Keratinocyte (primary cell): Measurements from ENCODE around the gene STXBP1. TPM values are rescaled to one million over a fixed set of nuclear protein-coding genes. Genes with fewer than 3 reads are reported as not detected.

Source experiments
- DNase-seq: peaks from one replicate; pipeline ENCODE4 v3.0.0-alpha.2; 2011; ENCODE audit warnings: low read depth, missing footprints, low spot score
- FAIRE-seq: peaks from 2 replicates; lab custom pipeline; 2011; peaks lifted over from hg19 to GRCh38; lab: Jason Lieb, UNC
- H2AFZ ChIP-seq: 2 replicates; pipeline ENCODE4 v1.6.0; 2012; ENCODE audit warnings: low read length, control low read depth, inconsistent platforms; ENCODE audit not compliant: control insufficient read depth
- H3K27ac ChIP-seq: 2 replicates; pipeline ENCODE4 v1.5.1; 2011; ENCODE audit warnings: low read length; ENCODE audit not compliant: control insufficient read depth, insufficient read depth
- H3K27me3 ChIP-seq: 3 replicates; pipeline ENCODE4 v1.6.0; 2011; ENCODE audit warnings: low read length; ENCODE audit not compliant: control insufficient read depth, insufficient read depth; ENCODE audit errors: extremely low read depth
- H3K36me3 ChIP-seq, 2 experiments: 2 replicates in 1 of 2; 3 replicates in 1 of 2; pipeline ENCODE4 v1.5.1; 2011; ENCODE audit warnings: low read length in 2 of 2, mild to moderate bottlenecking in 1 of 2; ENCODE audit not compliant: control insufficient read depth in 2 of 2, insufficient read depth in 2 of 2; ENCODE audit errors: extremely low read depth in 1 of 2
- H3K4me1 ChIP-seq: 3 replicates; pipeline ENCODE4 v1.5.1; 2011; ENCODE audit warnings: low read length; ENCODE audit not compliant: control insufficient read depth, insufficient read depth; ENCODE audit errors: extremely low read depth
- H3K4me2 ChIP-seq: 3 replicates; pipeline ENCODE4 v1.6.0; 2011; ENCODE audit warnings: low read depth, low read length; ENCODE audit not compliant: control insufficient read depth, insufficient read depth; ENCODE audit errors: extremely low read depth
- H3K4me3 ChIP-seq, 3 experiments: fragments of 200-600 bp in 1 of 3; sonication (generic) in 1 of 3; 2 replicates in 2 of 3; 3 replicates in 1 of 3; pipeline ENCODE4 v1.5.1; 2011 to 2016; ENCODE audit warnings: low read length in 3 of 3, mild to moderate bottlenecking in 3 of 3, control low read depth in 2 of 3, inconsistent platforms in 1 of 3, low read depth in 1 of 3, mixed read lengths in 1 of 3, mixed run types in 1 of 3, moderate library complexity in 1 of 3; ENCODE audit not compliant: control insufficient read depth in 2 of 3, insufficient read depth in 2 of 3; ENCODE audit errors: extremely low read depth in 1 of 3
- H3K79me2 ChIP-seq: 2 replicates; pipeline ENCODE4 v1.6.0; 2012; ENCODE audit warnings: low read length; ENCODE audit not compliant: control insufficient read depth, insufficient read depth
- H3K9ac ChIP-seq: 3 replicates; pipeline ENCODE4 v1.6.0; 2011; ENCODE audit warnings: low read length; ENCODE audit not compliant: control insufficient read depth, insufficient read depth; ENCODE audit errors: extremely low read depth
- H3K9me1 ChIP-seq: 3 replicates; pipeline ENCODE4 v1.6.0; 2011; ENCODE audit warnings: low read length; ENCODE audit not compliant: control insufficient read depth, insufficient read depth; ENCODE audit errors: extremely low read depth
- H3K9me3 ChIP-seq: 2 replicates; pipeline ENCODE4 v1.5.1; 2012; ENCODE audit warnings: low read depth, low read length; ENCODE audit not compliant: control insufficient read depth
- H4K20me1 ChIP-seq: 3 replicates; pipeline ENCODE4 v1.6.0; 2011; ENCODE audit warnings: low read length; ENCODE audit not compliant: control insufficient read depth, insufficient read depth; ENCODE audit errors: extremely low read depth
- CTCF ChIP-seq, 3 experiments: IDR thresholded peaks in 1 of 3; conservative IDR thresholded peaks in 1 of 3; optimal IDR thresholded peaks in 1 of 3; 2 replicates in 2 of 3; 3 replicates in 1 of 3; pipeline versions ENCODE3 to v1.5.1; 2011; ENCODE audit warnings: low read length in 3 of 3, mild to moderate bottlenecking in 3 of 3, moderate library complexity in 2 of 3, control low read depth in 1 of 3, inconsistent platforms in 1 of 3; ENCODE audit not compliant: insufficient read depth in 2 of 3; ENCODE audit errors: extremely low read depth in 1 of 3
- EZH2 ChIP-seq: IDR thresholded peaks from one replicate; pipeline ENCODE4 v1.6.1; 2012; ENCODE audit warnings: inconsistent platforms, mild to moderate bottlenecking, low read length, moderate library complexity
- dilution Hi-C: fragments of 300-500 bp; cut with MboI; formaldehyde crosslinking; loops from one replicate; pipeline ENCODE4 v1.7.0; 2020; ENCODE audit warnings: low sequenced_read_pairs; ENCODE audit not compliant: extremely low pct_ligation_motif_present
- polyA plus RNA-seq, 5 experiments: library from polyadenylated mRNA; depleted of rRNA in 3 of 5; stranded (reverse) in 3 of 5; stranded (forward) in 1 of 5; unstranded in 1 of 5; fragments of >200 nt; gene quantifications; 1 replicate in 1 of 5; 2 replicates in 3 of 5; 3 replicates in 1 of 5; pipeline versions ENCODE4 v1.2.1 to v1.2.3, GENCODE V29; 2011 to 2012; ENCODE audit warnings: missing spikeins in 2 of 5, low read depth in 1 of 5, low replicate concordance in 1 of 5

Gene STXBP1
- polyA plus RNA-seq, 1 donor (not counting 4 experiments of a cell fraction or from before 2014, with no cell fraction given), result 17.1 TPM

- H3K9ac ChIP-seq, result no peak overlapping the region
- H3K4me2 ChIP-seq, result no peak overlapping the region
- DNase-seq, result no peak
- FAIRE-seq, result no peak
- no peaks in the 10 kb centered on the region for H3K9me1 ChIP-seq
- no peak overlapping the region for H3K4me3 ChIP-seq
- no peaks in the 10 kb centered on the region for H4K20me1 ChIP-seq
- no peak overlapping the region for H2AFZ ChIP-seq
- TF ChIP-seq CTCF (optimal IDR thresholded peaks at IDR 0.05 in 1 of 3, IDR thresholded peaks at IDR 0.05 in 1 of 3, conservative IDR thresholded peaks at IDR 0.05 in 1 of 3; ENCODE audit: extremely low read depth in 1 of 3, insufficient read depth in 2 of 3, low read length in 3 of 3) (no peak), EZH2 (no peak)
- peaks cover 14% of the 10 kb centered on the region in 2 experiments for H3K36me3 ChIP-seq
- no peaks in the 10 kb centered on the region for H3K27me3 ChIP-seq
- dilution Hi-C loops, result no loop called here
- H3K27ac ChIP-seq, result no peak overlapping the region
- H3K79me2 ChIP-seq, result no peaks in the 10 kb centered on the region
- H3K4me1 ChIP-seq, result peaks cover 3% of the 10 kb centered on the region
- no peaks in the 10 kb centered on the region for H3K9me3 ChIP-seq
Measured at GRCh38 chr9:127689329-127690000, 77.4 kb downstream of the STXBP1 start.

GRCh38 chr9:127690735-127691134 lies 78.7 kb downstream of the STXBP1 start:
- no peak for FAIRE-seq
- dilution Hi-C loops, result no loop called here

More at GRCh38 chr9:127690735-127691134, 78.7 kb downstream of the STXBP1 start:
- H3K4me3 ChIP-seq, result no peak overlapping the region
- H3K27ac ChIP-seq, result no peak overlapping the region
- TF ChIP-seq EZH2, result no peak
- no peak for TF ChIP-seq CTCF (optimal IDR thresholded peaks at IDR 0.05 in 1 of 3, IDR thresholded peaks at IDR 0.05 in 1 of 3, conservative IDR thresholded peaks at IDR 0.05 in 1 of 3; ENCODE audit: extremely low read depth in 1 of 3, insufficient read depth in 2 of 3, low read length in 3 of 3)
- H3K9ac ChIP-seq, result no peak overlapping the region
- H3K27me3 ChIP-seq, result no peaks in the 10 kb centered on the region
- H3K4me2 ChIP-seq, result no peak overlapping the region
- H3K36me3 ChIP-seq, result peaks cover 14% of the 10 kb centered on the region in 2 experiments
- H3K79me2 ChIP-seq, result no peaks in the 10 kb centered on the region
- H2AFZ ChIP-seq, result no peak overlapping the region
- H3K9me1 ChIP-seq, result no peaks in the 10 kb centered on the region
- H4K20me1 ChIP-seq, result no peaks in the 10 kb centered on the region
- peaks cover 3% of the 10 kb centered on the region for H3K4me1 ChIP-seq
- no peak for DNase-seq
- H3K9me3 ChIP-seq, result no peaks in the 10 kb centered on the region
